Measurements from ENCODE around the gene TCF4. TPM values are rescaled to one million over a fixed set of nuclear protein-coding genes. Genes with fewer than 3 reads are reported as not detected.

TCF4 gene
- polyA plus RNA-seq, 1 donor (not counting 4 experiments of a cell fraction or from before 2014, with no cell fraction given) = 9.7 TPM

DNA sequence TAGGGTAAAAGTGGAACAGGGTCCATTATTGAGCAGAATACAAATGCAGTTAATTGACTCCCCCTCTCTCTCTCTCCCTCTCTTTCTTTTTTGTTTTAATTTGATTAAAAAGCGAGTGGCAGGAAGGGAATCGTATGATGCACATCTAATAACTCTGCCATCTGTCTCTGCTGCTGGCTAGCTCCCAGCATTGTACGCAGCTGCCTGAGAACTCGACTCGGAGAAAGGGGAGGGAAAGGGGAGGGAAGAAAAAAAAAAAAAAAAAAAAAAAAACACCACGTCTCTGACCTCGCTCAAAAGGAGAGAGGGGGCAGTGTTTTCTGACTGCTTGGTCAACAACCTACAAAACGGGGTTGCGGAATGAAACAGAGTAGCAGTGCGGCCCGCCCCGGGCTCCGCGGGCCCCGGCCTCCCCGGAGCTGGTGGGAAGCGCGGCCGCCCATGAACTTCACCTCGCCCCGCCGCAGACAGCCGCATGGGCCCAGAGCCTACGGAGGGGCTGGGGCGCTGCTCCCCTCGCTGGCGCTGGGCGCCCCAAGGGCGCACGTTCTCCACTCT lies 265.7 kb downstream of the TCF4 start:
- DNase-seq (ENCODE audit: low read depth, low spot score) = no peak
- Histone ChIP-seq H3K4me3 (ENCODE audit: control insufficient read depth in 2 of 3, extremely low read depth in 1 of 3, insufficient read depth in 2 of 3, low read depth in 1 of 3, low read length in 3 of 3) (peak overlapping the region; percentile 30 to 83 (median 78)), H3K79me2 (ENCODE audit: control insufficient read depth, insufficient read depth, low read length) (no peaks in the 10 kb centered on the region), H3K4me2 (ENCODE audit: control insufficient read depth, extremely low read depth, insufficient read depth, low read depth, low read length) (peak overlapping the region; percentile 89), H4K20me1 (ENCODE audit: control insufficient read depth, extremely low read depth, insufficient read depth, low read length) (no peaks in the 10 kb centered on the region), H3K4me1 (ENCODE audit: control insufficient read depth, extremely low read depth, insufficient read depth, low read length) (peaks cover 9% of the 10 kb centered on the region), H3K9ac (ENCODE audit: control insufficient read depth, extremely low read depth, insufficient read depth, low read length) (peak overlapping the region; percentile 73), H3K36me3 (ENCODE audit: control insufficient read depth in 2 of 2, extremely low read depth in 1 of 2, insufficient read depth in 2 of 2, low read length in 2 of 2) (no peaks in the 10 kb centered on the region), H3K9me1 (ENCODE audit: control insufficient read depth, extremely low read depth, insufficient read depth, low read length) (no peaks in the 10 kb centered on the region), H3K27me3 (ENCODE audit: control insufficient read depth, extremely low read depth, insufficient read depth, low read length) (no peaks in the 10 kb centered on the region), H3K27ac (ENCODE audit: control insufficient read depth, insufficient read depth, low read length) (peak overlapping the region; percentile 48), H3K9me3 (ENCODE audit: control insufficient read depth, low read depth, low read length) (no peaks in the 10 kb centered on the region), H2AFZ (ENCODE audit: control insufficient read depth, low read length) (peak overlapping the region; percentile 88)
- dilution Hi-C loops (cut with MboI; ENCODE audit: extremely low pct_ligation_motif_present, low sequenced_read_pairs) = no loop called here
- no peak for TF ChIP-seq EZH2 (IDR thresholded peaks at IDR 0.05; ENCODE audit: low read length)
- TF ChIP-seq, protein P1, sequence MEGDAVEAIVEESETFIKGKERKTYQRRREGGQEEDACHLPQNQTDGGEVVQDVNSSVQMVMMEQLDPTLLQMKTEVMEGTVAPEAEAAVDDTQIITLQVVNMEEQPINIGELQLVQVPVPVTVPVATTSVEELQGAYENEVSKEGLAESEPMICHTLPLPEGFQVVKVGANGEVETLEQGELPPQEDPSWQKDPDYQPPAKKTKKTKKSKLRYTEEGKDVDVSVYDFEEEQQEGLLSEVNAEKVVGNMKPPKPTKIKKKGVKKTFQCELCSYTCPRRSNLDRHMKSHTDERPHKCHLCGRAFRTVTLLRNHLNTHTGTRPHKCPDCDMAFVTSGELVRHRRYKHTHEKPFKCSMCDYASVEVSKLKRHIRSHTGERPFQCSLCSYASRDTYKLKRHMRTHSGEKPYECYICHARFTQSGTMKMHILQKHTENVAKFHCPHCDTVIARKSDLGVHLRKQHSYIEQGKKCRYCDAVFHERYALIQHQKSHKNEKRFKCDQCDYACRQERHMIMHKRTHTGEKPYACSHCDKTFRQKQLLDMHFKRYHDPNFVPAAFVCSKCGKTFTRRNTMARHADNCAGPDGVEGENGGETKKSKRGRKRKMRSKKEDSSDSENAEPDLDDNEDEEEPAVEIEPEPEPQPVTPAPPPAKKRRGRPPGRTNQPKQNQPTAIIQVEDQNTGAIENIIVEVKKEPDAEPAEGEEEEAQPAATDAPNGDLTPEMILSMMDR (optimal IDR thresholded peaks at IDR 0.05 in 1 of 3, IDR thresholded peaks at IDR 0.05 in 1 of 3, conservative IDR thresholded peaks at IDR 0.05 in 1 of 3; ENCODE audit: extremely low read depth in 1 of 3, insufficient read depth in 2 of 3, low read length in 3 of 3) = peak in 1 of 3 experiments; percentile 1
- FAIRE-seq = no peak

DNA sequence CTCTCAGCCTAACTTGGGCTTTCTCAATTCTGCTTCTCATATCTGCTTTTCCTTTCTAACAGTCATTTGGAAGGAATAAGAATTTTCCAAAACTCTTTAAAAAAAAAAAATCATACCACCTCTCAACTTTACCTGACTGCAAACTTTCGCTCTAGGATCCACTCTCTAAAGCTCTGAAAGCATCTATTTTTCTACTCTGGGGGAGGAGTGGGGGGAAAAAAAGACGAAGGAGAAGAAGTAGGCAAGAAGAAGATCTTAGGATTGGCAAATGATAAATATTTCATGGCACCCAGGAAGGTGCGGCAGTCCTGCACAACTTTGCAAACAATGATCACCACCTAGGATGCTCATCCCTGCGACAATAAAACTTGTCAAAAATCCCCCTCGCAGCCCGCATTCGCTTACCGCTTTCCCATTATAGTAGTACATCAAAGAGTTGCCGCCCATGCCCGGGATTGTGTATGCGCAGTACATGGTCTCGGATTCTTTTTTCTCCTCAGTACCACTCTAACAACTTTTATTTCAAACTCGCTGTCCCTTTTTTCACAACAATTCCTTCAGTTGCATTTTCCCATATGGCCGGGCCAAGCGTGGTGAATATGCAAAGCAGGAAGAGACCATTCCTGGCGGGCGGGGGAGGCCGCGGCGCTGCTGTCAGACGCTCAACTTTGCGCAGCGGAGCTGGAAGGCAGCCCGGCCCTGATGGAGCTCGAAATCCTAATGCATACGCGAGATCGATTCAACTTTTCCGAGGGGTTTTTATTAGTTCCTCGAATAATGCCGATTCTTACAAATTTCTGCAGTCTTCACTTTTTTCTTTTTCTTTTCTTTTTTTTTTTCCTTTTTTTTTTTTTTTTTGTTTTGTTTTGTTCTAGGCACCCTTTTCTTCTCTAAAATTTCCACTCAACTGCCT lies 266.5 kb downstream of the TCF4 start:
- Histone ChIP-seq H3K4me3 (ENCODE audit: control insufficient read depth in 2 of 3, extremely low read depth in 1 of 3, insufficient read depth in 2 of 3, low read depth in 1 of 3, low read length in 3 of 3) (peak overlapping the region; percentile 30 to 83 (median 78)), H3K4me1 (ENCODE audit: control insufficient read depth, extremely low read depth, insufficient read depth, low read length) (peaks cover 9% of the 10 kb centered on the region)

More for the DNA sequence above, 266.5 kb downstream of the TCF4 start:
- Histone ChIP-seq H3K9ac (ENCODE audit: control insufficient read depth, extremely low read depth, insufficient read depth, low read length) (peak overlapping the region; percentile 73), H4K20me1 (ENCODE audit: control insufficient read depth, extremely low read depth, insufficient read depth, low read length) (no peaks in the 10 kb centered on the region), H2AFZ (ENCODE audit: control insufficient read depth, low read length) (peak overlapping the region; percentile 91), H3K27ac (ENCODE audit: control insufficient read depth, insufficient read depth, low read length) (peak overlapping the region; percentile 37), H3K9me3 (ENCODE audit: control insufficient read depth, low read depth, low read length) (no peaks in the 10 kb centered on the region), H3K9me1 (ENCODE audit: control insufficient read depth, extremely low read depth, insufficient read depth, low read length) (no peaks in the 10 kb centered on the region), H3K27me3 (ENCODE audit: control insufficient read depth, extremely low read depth, insufficient read depth, low read length) (no peaks in the 10 kb centered on the region), H3K4me2 (ENCODE audit: control insufficient read depth, extremely low read depth, insufficient read depth, low read depth, low read length) (peak overlapping the region; percentile 89), H3K79me2 (ENCODE audit: control insufficient read depth, insufficient read depth, low read length) (no peaks in the 10 kb centered on the region), H3K36me3 (ENCODE audit: control insufficient read depth in 2 of 2, extremely low read depth in 1 of 2, insufficient read depth in 2 of 2, low read length in 2 of 2) (no peaks in the 10 kb centered on the region)
- dilution Hi-C loops (cut with MboI; ENCODE audit: extremely low pct_ligation_motif_present, low sequenced_read_pairs) = no loop called here
- TF ChIP-seq, protein P1 (optimal IDR thresholded peaks at IDR 0.05 in 1 of 3, IDR thresholded peaks at IDR 0.05 in 1 of 3, conservative IDR thresholded peaks at IDR 0.05 in 1 of 3; ENCODE audit: extremely low read depth in 1 of 3, insufficient read depth in 2 of 3, low read length in 3 of 3) = no peak
- no peak for TF ChIP-seq EZH2 (IDR thresholded peaks at IDR 0.05; ENCODE audit: low read length)
- DNase-seq (ENCODE audit: low read depth, low spot score) (no peak), FAIRE-seq (peak; percentile 93)

All from keratinocyte (primary cell).